ENCODE data around the gene MMP8.

MMP8 gene

GRCh38 chr11:102724904-102725500 lies at the start of gene MMP8:
Gene MMP8 (minus strand): TSS chr11:102724954. CDS start chr11:102724855, 99 bp downstream.
- TF ChIP-seq CTCF (IDR thresholded peaks at IDR 0.05; ENCODE audit: low read depth, low read length): no peak
- H3K4me3 ChIP-seq (ENCODE audit: low read depth, low read length): no peak within 1 kb of the TSS

GRCh38 chr11:102773386-102773785 lies 48.6 kb upstream of the MMP8 start:
- TF ChIP-seq CTCF (IDR thresholded peaks at IDR 0.05; ENCODE audit: low read depth, low read length): no peak
- H3K4me3 ChIP-seq (ENCODE audit: low read depth, low read length): no peak overlapping the region

GRCh38 chr11:102771351-102771750 lies 46.6 kb upstream of the MMP8 start:
- H3K4me3 ChIP-seq (ENCODE audit: low read depth, low read length): no peak overlapping the region
- no peak for TF ChIP-seq CTCF (IDR thresholded peaks at IDR 0.05; ENCODE audit: low read depth, low read length)

GRCh38 chr11:102770191-102770590 lies 45.4 kb upstream of the MMP8 start:
- no peak for TF ChIP-seq CTCF (IDR thresholded peaks at IDR 0.05; ENCODE audit: low read depth, low read length)
- H3K4me3 ChIP-seq (ENCODE audit: low read depth, low read length): no peak overlapping the region

- no peak for TF ChIP-seq CTCF (IDR thresholded peaks at IDR 0.05; ENCODE audit: low read depth, low read length)
- H3K4me3 ChIP-seq (ENCODE audit: low read depth, low read length): no peak overlapping the region
Observed at GRCh38 chr11:102767800-102768199, 43.0 kb upstream of the MMP8 start.

GRCh38 chr11:102763440-102763839 lies 38.7 kb upstream of the MMP8 start:
- H3K4me3 ChIP-seq (ENCODE audit: low read depth, low read length): no peak overlapping the region
- TF ChIP-seq CTCF (IDR thresholded peaks at IDR 0.05; ENCODE audit: low read depth, low read length): no peak

- H3K4me3 ChIP-seq (ENCODE audit: low read depth, low read length): no peak overlapping the region
- TF ChIP-seq CTCF (IDR thresholded peaks at IDR 0.05; ENCODE audit: low read depth, low read length): no peak
Observed at GRCh38 chr11:102762361-102762767, 37.6 kb upstream of the MMP8 start.
